Stimulated activated naive CD8-positive, alpha-beta T cell treated with anti-CD3 and anti-CD28 coated beads, Interleukin-15, Interleukin-2, amounts not matched to agents 100 ng/mL and 50 ng/mL, for 24 hours (primary cell): ENCODE measurements around the gene AGER.
"Not testable (repeated sequence)": the region's sequence is repeated elsewhere in the genome, so short reads cannot be mapped to it uniquely, and the experiment has no call there.

Experiments
- H3K27ac Mint-ChIP-seq: one replicate; pipeline ENCODE4 v1.8.0; 2021; ENCODE audit warnings: mild to moderate bottlenecking, mixed read lengths
- H3K27me3 Mint-ChIP-seq: one replicate; pipeline ENCODE4 v1.8.0; 2021; ENCODE audit warnings: mixed read lengths
- H3K36me3 Mint-ChIP-seq: one replicate; pipeline ENCODE4 v1.8.0; 2021; ENCODE audit warnings: low read depth, mixed read lengths
- H3K4me1 Mint-ChIP-seq: one replicate; pipeline ENCODE4 v1.8.0; 2021; ENCODE audit warnings: low read depth, mixed read lengths
- H3K4me3 Mint-ChIP-seq: one replicate; pipeline ENCODE4 v1.8.0; 2021; ENCODE audit warnings: mild to moderate bottlenecking, mixed read lengths
- H3K9me3 Mint-ChIP-seq: one replicate; pipeline ENCODE4 v1.8.0; 2021; ENCODE audit warnings: mixed read lengths

The AGER gene

DNA sequence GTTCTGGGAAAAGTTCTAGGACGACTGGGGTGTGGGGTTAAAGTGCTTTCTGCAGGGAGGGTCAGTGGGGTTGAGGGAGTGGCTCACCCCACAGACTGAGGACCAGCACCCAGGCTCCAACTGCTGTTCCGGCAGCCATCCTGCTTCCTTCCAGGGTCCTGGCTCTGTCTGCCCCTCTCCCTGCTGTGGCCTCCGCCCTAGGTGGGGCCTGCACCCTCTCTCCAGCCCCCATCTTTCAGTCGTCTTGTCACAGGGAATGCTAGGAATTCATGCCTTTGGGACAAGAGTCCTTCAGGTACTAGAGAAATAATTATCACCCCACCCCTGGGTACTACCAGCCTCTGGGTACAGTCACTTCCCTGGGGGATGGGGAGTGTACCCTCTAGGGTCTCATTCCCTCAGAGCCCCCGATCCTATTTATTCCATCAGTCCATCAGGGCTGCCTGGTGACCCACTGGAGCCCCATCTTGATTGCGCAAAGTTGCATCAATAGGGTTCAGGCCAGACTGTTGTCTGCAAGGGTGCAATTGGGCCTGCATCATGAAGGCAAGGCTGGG lies at the start of gene AGER:
AGER (minus strand) TSS at position 170 of the 557 bp plus-strand sequence; CDS start at position 139, 31 bp downstream.
- no peaks in the 10 kb centered on the region for H3K9me3 Mint-ChIP-seq
- peak within 1 kb of the TSS; percentile 51 for H3K27ac Mint-ChIP-seq
- H3K4me3 Mint-ChIP-seq: no peak within 1 kb of the TSS
- no peaks in the 10 kb centered on the region for H3K27me3 Mint-ChIP-seq
- peaks cover 72% of the 10 kb centered on the region for H3K4me1 Mint-ChIP-seq
- peaks cover 63% of the 10 kb centered on the region for H3K36me3 Mint-ChIP-seq

GRCh38 chr6:32226434-32226833 lies 42.4 kb upstream of the AGER start:
- Mint-ChIP-seq H3K4me3 (no peak overlapping the region), H3K27ac (no peak overlapping the region), H3K4me1 (peaks cover 17% of the 10 kb centered on the region), H3K9me3 (no peaks in the 10 kb centered on the region), H3K36me3 (no peaks in the 10 kb centered on the region), H3K27me3 (no peaks in the 10 kb centered on the region)

GRCh38 chr6:32224696-32225095 lies 40.6 kb upstream of the AGER start:
- H3K9me3 Mint-ChIP-seq: no peaks in the 10 kb centered on the region
- no peak overlapping the region for H3K4me3 Mint-ChIP-seq
- no peaks in the 10 kb centered on the region for H3K27me3 Mint-ChIP-seq
- H3K36me3 Mint-ChIP-seq: no peaks in the 10 kb centered on the region
- peaks cover 17% of the 10 kb centered on the region for H3K4me1 Mint-ChIP-seq
- H3K27ac Mint-ChIP-seq: no peak overlapping the region

DNA sequence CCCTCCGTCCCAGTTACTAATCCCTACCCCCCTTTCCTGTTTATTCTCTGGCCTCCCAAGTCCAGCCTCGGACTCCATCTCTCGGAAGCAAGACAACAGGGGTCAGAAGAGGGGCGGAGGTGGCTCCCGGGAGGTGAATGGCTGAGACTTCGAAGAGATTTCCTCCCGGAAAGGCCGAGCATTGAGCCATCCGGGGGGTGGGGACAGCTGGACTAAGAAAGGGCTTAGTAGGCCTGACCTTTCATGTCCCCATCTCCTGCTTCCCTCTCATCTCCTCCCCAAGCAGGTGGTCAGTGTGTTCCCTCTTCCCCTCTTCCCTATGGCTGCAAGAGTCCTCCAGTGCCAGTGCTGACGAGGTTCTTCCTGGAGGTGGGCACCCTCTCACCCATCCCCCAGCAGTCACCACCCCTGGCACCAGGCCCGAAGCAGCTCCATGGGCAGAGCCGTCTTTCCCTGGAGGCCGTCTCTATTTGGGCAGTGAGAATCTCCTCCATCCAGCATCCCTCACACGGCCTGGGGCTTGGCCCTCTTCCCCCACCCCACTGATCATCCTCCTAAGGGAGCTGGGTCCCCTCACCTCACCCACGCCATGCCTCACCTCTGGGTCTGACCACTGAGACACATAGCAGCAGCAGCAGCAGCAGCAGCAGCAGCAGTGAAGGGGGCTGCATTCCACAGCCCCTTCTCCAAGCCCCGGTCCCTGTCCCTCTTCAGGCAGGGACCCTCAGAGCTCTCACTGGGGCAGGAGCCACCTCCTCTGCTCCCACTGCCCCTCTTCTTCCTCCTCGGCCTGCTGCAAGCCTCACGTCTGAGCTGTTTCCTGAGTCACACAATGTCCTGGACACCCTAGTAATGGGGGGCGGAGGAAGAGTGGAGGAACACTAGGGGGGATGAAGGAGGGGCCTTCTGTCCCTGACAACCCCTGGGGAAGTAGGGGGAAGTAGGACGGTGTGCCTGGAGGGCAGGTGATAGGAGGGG lies 39.5 kb upstream of the AGER start, which contains the start of gene NOTCH4:
NOTCH4 (minus strand) TSS at position 810 of the 978 bp plus-strand sequence; CDS start at position 671, 139 bp downstream.
- H3K27ac Mint-ChIP-seq: peak within 1 kb of the TSS; percentile 16
- no peak within 1 kb of the TSS for H3K4me3 Mint-ChIP-seq
- no peaks in the 10 kb centered on the region for H3K9me3 Mint-ChIP-seq
- no peaks in the 10 kb centered on the region for H3K36me3 Mint-ChIP-seq
- no peaks in the 10 kb centered on the region for H3K27me3 Mint-ChIP-seq
- peaks cover 17% of the 10 kb centered on the region for H3K4me1 Mint-ChIP-seq

- no peaks in the 10 kb centered on the region for H3K36me3 Mint-ChIP-seq
- H3K4me1 Mint-ChIP-seq: peaks cover 17% of the 10 kb centered on the region
Measured at GRCh38 chr6:32222333-32223230, 38.5 kb upstream of the AGER start.

DNA sequence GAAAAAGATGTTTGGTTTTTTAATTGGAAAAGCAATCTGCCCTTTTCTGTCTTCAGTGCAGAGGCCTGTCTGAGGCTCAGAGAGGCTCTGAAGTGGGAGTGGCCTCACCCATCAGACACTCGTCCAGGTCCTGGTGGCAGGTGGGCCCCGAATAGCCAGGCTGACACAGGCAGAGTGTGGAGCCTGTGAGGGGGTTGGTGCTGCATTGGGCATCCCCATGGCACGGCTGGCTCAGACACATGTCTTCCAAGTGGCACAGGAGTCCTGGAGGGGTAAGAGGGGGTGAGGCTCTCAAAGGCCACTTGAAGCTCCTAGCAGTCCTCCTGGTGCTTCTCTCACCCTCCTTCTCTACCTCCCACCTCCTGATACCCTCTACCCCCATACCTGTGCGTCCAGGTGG lies 36.0 kb upstream of the AGER start:
- Mint-ChIP-seq H3K27ac (no peak overlapping the region), H3K36me3 (no peaks in the 10 kb centered on the region), H3K4me3 (no peak overlapping the region), H3K4me1 (peaks cover 17% of the 10 kb centered on the region), H3K27me3 (no peaks in the 10 kb centered on the region), H3K9me3 (no peaks in the 10 kb centered on the region)

More at GRCh38 chr6:32222333-32223230, 38.5 kb upstream of the AGER start:
- Mint-ChIP-seq H3K27ac (no peak overlapping the region), H3K4me3 (no peak overlapping the region), H3K27me3 (no peaks in the 10 kb centered on the region), H3K9me3 (no peaks in the 10 kb centered on the region)

- Mint-ChIP-seq H3K27me3 (no peaks in the 10 kb centered on the region), H3K4me1 (peaks cover 9% of the 10 kb centered on the region), H3K4me3 (no peak overlapping the region), H3K9me3 (no peaks in the 10 kb centered on the region), H3K36me3 (no peaks in the 10 kb centered on the region), H3K27ac (no peak overlapping the region)
Measured at GRCh38 chr6:32218167-32218566, 34.1 kb upstream of the AGER start.

GRCh38 chr6:32216998-32217397 lies 32.9 kb upstream of the AGER start:
- H3K4me1 Mint-ChIP-seq: peaks cover under 1% of the 10 kb centered on the region
- H3K27ac Mint-ChIP-seq: no peak overlapping the region
- no peaks in the 10 kb centered on the region for H3K27me3 Mint-ChIP-seq
- no peaks in the 10 kb centered on the region for H3K36me3 Mint-ChIP-seq
- H3K4me3 Mint-ChIP-seq: no peak overlapping the region
- H3K9me3 Mint-ChIP-seq: no peaks in the 10 kb centered on the region

GRCh38 chr6:32216285-32216684 lies 32.2 kb upstream of the AGER start:
- Mint-ChIP-seq H3K4me1 (no peaks in the 10 kb centered on the region), H3K36me3 (no peaks in the 10 kb centered on the region), H3K27ac (no peak overlapping the region), H3K27me3 (no peaks in the 10 kb centered on the region), H3K9me3 (no peaks in the 10 kb centered on the region), H3K4me3 (no peak overlapping the region)

GRCh38 chr6:32215617-32216016 lies 31.6 kb upstream of the AGER start:
- H3K27ac Mint-ChIP-seq: no peak overlapping the region
- no peaks in the 10 kb centered on the region for H3K9me3 Mint-ChIP-seq
- H3K36me3 Mint-ChIP-seq: no peaks in the 10 kb centered on the region
- H3K27me3 Mint-ChIP-seq: no peaks in the 10 kb centered on the region
- H3K4me1 Mint-ChIP-seq: no peaks in the 10 kb centered on the region
- no peak overlapping the region for H3K4me3 Mint-ChIP-seq

DNA sequence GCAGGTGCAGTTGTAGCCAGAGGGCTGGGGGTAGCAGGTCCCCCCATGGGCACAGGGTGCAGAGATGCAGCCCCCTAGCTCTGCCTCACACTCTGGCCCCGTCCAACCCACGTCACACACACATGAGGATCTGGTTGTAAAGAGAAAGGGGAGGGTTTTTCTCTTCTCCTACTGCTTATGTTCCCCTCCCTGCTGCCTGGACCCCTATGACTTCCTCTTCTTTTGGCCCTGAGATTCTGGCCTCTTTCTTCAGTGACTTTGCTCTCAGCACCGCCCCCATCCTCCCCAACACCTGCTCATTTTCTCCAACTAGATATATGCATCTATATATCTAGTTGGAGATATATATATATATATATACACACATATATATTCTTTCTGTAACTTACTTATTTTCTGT lies 30.1 kb upstream of the AGER start:
- Mint-ChIP-seq H3K27ac (no peak overlapping the region), H3K9me3 (no peaks in the 10 kb centered on the region), H3K27me3 (no peaks in the 10 kb centered on the region), H3K4me1 (no peaks in the 10 kb centered on the region), H3K36me3 (no peaks in the 10 kb centered on the region), H3K4me3 (no peak overlapping the region)

DNA sequence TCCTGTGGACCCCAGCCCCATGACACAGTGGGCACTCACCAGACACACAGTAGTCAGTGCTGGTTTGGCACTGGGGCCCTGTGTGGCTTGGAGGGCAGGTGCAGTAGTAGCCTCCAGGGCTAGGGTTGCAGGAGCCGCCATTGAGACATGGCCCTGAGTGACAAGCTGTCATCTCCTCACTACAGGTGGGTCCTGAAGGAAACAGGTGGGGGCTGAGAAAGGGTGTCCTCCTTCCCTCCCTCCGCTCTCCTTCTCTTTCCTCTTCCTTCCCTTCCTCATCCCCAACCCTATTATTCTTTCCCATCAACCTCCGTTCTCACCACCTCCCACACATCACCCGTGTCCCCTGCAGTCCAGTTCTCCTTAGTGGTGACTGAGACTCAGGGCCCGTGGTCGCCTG lies 29.6 kb upstream of the AGER start:
- Mint-ChIP-seq H3K9me3 (no peaks in the 10 kb centered on the region), H3K27ac (no peak overlapping the region), H3K36me3 (no peaks in the 10 kb centered on the region), H3K4me1 (no peaks in the 10 kb centered on the region), H3K4me3 (no peak overlapping the region), H3K27me3 (no peaks in the 10 kb centered on the region)

DNA sequence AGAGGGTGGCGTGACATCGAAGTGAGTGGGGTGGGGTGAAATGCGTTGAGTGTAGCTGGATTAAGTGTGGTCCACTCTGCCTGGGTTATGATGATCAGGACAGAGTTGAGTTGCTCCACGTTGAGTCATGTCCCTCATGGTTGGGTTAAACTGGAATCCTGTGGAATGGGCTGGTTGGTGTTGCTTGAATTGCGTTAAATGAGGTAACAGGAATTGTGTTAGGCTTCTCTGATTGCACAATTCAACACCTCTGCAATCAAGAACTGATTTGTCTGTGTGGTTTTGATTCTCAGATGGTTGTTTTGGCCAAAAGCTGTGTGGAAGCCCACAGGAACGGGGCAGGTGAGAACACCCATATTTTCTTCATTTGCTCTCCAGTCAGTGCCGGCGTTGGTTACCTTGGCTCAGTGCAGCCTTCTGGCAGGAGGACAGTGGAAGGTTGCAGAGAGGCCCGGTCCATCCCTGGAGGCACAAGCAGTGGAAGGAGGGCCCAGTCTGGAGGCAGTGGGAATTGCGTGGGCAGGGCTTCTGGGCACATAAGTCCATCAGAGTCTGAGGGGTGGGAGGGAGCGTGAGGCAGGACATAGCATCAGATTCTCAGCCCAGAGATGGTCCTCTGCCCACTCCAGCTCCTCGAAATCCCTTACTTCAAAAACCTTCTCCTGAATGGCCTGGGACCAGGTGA lies 28.2 kb upstream of the AGER start:
- Mint-ChIP-seq H3K4me1 (no peaks in the 10 kb centered on the region), H3K9me3 (no peaks in the 10 kb centered on the region), H3K36me3 (no peaks in the 10 kb centered on the region), H3K4me3 (no peak overlapping the region), H3K27me3 (no peaks in the 10 kb centered on the region), H3K27ac (no peak overlapping the region)

DNA sequence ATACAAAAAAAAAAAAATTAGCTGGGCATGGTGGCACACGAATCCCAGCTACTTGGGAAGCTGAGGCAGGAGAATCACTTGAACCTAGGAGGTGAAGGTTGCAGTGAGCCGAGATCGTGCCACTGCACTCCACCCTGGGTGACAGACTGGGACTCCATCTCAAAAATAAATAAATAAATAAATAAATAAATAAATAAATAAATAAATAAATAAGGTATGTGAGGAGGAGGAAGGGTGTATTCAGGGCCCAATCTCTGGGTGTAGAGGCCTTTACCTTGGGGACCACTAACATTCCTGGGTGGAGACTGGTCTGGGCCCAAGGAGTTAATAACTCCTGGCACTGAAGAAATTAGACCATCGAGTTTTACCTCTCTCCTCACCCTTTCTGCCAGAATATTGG lies 27.4 kb upstream of the AGER start:
- not testable (repeated sequence) for H3K4me1 Mint-ChIP-seq, H3K27me3 Mint-ChIP-seq, H3K27ac Mint-ChIP-seq, H3K36me3 Mint-ChIP-seq, H3K4me3 Mint-ChIP-seq, H3K9me3 Mint-ChIP-seq
